ENCODE measurements around the gene C7orf25. TPM values are rescaled to one million over a fixed set of nuclear protein-coding genes. Genes with fewer than 3 reads are reported as not detected.

C7orf25 gene
- total RNA-seq, 6 experiments from 2014 or later, result 4.3 to 8.3 (median 6.8) TPM

DNA sequence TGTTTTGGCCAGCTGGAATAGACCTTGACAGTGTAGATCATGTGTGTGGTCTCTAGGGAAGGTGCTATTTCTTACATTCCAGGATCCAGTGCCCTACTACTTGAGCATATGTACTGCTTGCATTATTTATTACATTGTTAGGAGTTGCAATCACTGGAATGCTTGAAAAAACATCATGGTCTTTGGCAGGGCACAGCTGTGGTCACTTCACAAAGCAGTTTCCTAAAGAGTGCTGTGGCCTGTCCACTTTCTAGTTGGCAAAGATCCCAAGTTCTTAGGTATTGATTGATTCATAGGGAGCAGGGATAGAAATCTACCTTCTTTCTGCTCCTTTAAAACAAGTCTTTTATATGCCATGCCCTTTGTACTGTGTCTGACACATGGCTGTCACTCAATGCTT, 4.6 kb downstream of the C7orf25 start:
- Mint-ChIP-seq H3K4me1 (ENCODE audit: low read depth) (peaks cover 27% of the 10 kb centered on the region), H3K4me3 (no peak overlapping the region), H3K36me3 (ENCODE audit: low read depth) (peaks cover 13% of the 10 kb centered on the region; the same call in 1 of the 2 replicates), H3K27ac (no peak overlapping the region), H3K9me3 (no peaks in the 10 kb centered on the region), H3K27me3 (ENCODE audit: insufficient read depth) (peaks cover 4% of the 10 kb centered on the region; the same call in 1 of the 2 replicates)
- TF ChIP-seq, protein P1, sequence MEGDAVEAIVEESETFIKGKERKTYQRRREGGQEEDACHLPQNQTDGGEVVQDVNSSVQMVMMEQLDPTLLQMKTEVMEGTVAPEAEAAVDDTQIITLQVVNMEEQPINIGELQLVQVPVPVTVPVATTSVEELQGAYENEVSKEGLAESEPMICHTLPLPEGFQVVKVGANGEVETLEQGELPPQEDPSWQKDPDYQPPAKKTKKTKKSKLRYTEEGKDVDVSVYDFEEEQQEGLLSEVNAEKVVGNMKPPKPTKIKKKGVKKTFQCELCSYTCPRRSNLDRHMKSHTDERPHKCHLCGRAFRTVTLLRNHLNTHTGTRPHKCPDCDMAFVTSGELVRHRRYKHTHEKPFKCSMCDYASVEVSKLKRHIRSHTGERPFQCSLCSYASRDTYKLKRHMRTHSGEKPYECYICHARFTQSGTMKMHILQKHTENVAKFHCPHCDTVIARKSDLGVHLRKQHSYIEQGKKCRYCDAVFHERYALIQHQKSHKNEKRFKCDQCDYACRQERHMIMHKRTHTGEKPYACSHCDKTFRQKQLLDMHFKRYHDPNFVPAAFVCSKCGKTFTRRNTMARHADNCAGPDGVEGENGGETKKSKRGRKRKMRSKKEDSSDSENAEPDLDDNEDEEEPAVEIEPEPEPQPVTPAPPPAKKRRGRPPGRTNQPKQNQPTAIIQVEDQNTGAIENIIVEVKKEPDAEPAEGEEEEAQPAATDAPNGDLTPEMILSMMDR (IDR thresholded peaks at IDR 0.05), result no peak
- no peak for DNase-seq

DNA sequence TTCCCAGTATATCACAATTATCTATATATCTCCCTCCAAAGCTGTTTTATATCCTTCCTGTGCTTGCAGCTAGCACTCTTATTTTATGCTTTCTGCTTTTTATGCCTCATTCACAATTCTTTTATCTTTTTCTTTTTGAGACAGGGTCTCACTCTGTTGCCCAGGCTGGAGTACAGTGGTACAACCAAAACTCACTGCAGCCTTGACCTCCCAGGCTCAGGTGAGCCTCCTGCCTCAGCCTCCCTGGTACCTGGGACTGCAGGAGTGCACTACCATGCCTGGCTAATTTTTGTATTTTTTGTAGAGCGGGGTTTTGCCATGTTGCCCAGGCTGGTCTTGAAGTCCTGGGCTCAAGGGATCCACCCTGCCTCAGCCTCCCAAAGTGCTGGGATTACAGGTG, 5.7 kb downstream of the C7orf25 start:
- Mint-ChIP-seq H3K27ac (no peak overlapping the region), H3K4me3 (no peak overlapping the region), H3K27me3 (ENCODE audit: insufficient read depth) (peaks cover 2% of the 10 kb centered on the region; the same call in 1 of the 2 replicates), H3K4me1 (ENCODE audit: low read depth) (peaks cover 21% of the 10 kb centered on the region), H3K9me3 (no peaks in the 10 kb centered on the region), H3K36me3 (ENCODE audit: low read depth) (peaks cover 13% of the 10 kb centered on the region; the same call in 1 of the 2 replicates)
- DNase-seq, result no peak
- TF ChIP-seq, protein P1 (IDR thresholded peaks at IDR 0.05), result no peak

DNA sequence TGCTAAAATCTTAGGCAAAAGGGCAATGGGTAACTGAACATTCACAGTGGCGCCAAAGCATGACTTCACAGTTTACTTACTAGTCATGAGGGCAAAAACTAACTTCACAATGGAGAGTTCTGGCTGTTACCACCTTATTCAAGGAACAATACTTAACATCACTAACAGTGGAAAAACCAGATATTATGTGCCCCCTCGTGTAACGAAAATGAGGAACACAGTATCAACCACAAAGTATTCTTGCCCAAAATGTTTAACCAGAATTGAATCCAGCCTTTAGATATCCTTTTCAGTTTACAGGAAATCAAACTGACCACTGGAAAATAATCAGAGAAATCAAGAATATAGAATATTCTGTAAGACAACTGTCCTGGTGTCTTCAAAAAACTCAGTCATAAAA, 9.5 kb downstream of the C7orf25 start:
- no peaks in the 10 kb centered on the region for H3K36me3 Mint-ChIP-seq (ENCODE audit: low read depth)
- H3K9me3 Mint-ChIP-seq, result no peaks in the 10 kb centered on the region
- TF ChIP-seq, protein P1 (IDR thresholded peaks at IDR 0.05), result no peak
- no peak overlapping the region for H3K4me3 Mint-ChIP-seq
- no peak overlapping the region for H3K27ac Mint-ChIP-seq
- H3K4me1 Mint-ChIP-seq (ENCODE audit: low read depth), result peaks cover 1% of the 10 kb centered on the region
- no peak for DNase-seq
- peaks cover 9% of the 10 kb centered on the region for H3K27me3 Mint-ChIP-seq (ENCODE audit: insufficient read depth)

DNA sequence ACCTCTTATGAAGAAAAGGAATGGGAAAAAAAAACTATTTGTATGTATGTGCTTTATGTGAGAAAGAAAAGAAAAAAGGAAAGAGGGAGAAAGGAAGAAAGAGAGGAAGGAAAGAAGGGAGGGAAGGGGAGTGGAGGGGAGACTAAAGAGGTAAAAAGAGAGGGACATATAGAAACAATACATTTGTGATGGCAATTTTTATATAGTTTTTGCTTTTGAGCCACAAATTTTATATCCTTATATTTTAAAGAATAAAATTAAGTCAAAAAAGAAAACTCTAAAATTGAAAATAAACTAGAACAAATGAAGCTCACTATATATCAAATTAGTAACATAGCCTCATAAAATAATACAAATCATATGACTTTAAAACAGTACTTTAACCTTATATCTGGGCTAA, 11.0 kb downstream of the C7orf25 start:
- Mint-ChIP-seq H3K4me3 (no peak overlapping the region), H3K36me3 (ENCODE audit: low read depth) (no peaks in the 10 kb centered on the region), H3K27me3 (ENCODE audit: insufficient read depth) (peaks cover 21% of the 10 kb centered on the region), H3K9me3 (no peaks in the 10 kb centered on the region), H3K27ac (no peak overlapping the region), H3K4me1 (ENCODE audit: low read depth) (no peaks in the 10 kb centered on the region)
- DNase-seq, result no peak
- TF ChIP-seq, protein P1 (IDR thresholded peaks at IDR 0.05), result no peak

DNA sequence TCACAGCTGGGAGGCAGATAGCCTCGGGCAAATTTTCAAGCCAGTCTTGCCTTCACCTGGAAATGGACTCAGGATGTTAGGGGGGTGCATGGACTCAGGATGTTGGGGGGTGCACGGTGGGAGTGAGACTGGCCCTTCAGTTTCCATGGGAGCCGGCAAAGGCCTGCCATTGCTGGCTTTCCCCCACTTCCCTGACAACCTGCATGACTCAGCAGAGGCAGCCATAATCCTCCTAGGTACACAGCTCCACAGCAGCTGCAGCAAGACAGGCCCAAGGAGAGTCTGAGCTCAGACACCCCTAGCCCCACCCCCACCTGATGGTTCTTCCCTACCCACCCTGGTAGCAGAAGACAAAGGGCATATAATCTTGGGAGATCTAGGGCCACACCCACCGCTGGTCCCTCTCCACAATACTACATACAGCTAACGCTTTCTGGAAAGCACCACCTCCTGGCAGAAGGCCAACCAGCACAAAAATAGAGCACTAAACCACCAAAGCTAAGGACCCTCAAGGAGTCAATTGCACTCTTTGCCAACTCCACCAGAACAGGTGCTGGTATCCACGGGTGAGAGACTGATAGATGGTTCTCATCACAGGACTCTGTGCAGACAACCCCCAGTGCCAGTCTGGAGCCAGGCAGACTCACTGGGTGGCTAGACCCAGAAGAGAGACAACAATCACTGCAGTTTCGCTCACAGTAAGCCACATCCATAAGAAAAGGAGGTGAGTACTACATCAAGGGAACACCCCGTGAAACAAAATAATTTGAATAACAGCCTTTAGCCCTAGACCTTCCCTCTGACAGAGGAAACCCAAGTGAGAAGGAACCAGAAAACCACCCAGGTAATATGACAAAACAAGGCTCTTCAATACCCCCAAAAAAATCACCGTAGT, 18.3 kb downstream of the C7orf25 start:
- Mint-ChIP-seq H3K9me3 (peaks cover 7% of the 10 kb centered on the region; the same call in 1 of the 2 replicates), H3K36me3 (ENCODE audit: low read depth) (0 out of 2 replicates have a peak, but pooled peaks cover 6% of the 10 kb centered on the region), H3K4me1 (ENCODE audit: low read depth) (peaks cover 9% of the 10 kb centered on the region), H3K4me3 (no peak overlapping the region), H3K27me3 (ENCODE audit: insufficient read depth) (peaks cover 22% of the 10 kb centered on the region), H3K27ac (no peak overlapping the region)
- DNase-seq, result no peak
- TF ChIP-seq, protein P1 (IDR thresholded peaks at IDR 0.05), result no peak
